Psoas muscle (tissue), 8 donors: ENCODE data around the gene FGF14. TPM values are rescaled to one million over a fixed set of nuclear protein-coding genes. Genes with fewer than 3 reads are reported as not detected.

Experiments used
- ATAC-seq, 4 donors: fragments of 200-7000 bp; cut with Tn5 transposase; one replicate each; pipeline ENCODE4 v1.9.1; 2020; ENCODE audit warnings: moderate library complexity in 3 of 4, mild to moderate bottlenecking in 2 of 4
- DNase-seq, 2 donors: peaks; one replicate each; pipeline ENCODE4 v3.0.0-alpha.2; 2020
- H3K27ac ChIP-seq: fragments of 200-600 bp; one replicate; pipeline ENCODE4 v1.8.0; 2022
- H3K27me3 ChIP-seq, 3 donors: fragments of 200-600 bp in 1 of 3; one replicate each; pipeline versions ENCODE4 v1.6.1 to v1.8.0; 2013 to 2022; ENCODE audit warnings: low read length in 2 of 3, mild to moderate bottlenecking in 2 of 3, moderate library complexity in 1 of 3; ENCODE audit not compliant: insufficient read depth in 3 of 3
- H3K36me3 ChIP-seq, 2 donors: fragments of 200-600 bp in 1 of 2; one replicate each; pipeline versions ENCODE4 v1.6.1 to v1.8.0; 2013 to 2022; ENCODE audit warnings: low read depth in 1 of 2, mild to moderate bottlenecking in 1 of 2, moderate library complexity in 1 of 2; ENCODE audit not compliant: insufficient read depth in 1 of 2
- H3K4me1 ChIP-seq: fragments of 200-600 bp; one replicate; pipeline ENCODE4 v1.8.0; 2022
- H3K4me3 ChIP-seq: fragments of 200-600 bp; one replicate; pipeline ENCODE4 v1.8.0; 2022; ENCODE audit warnings: mild to moderate bottlenecking
- H3K9me3 ChIP-seq: fragments of 200-600 bp; one replicate; pipeline ENCODE4 v1.8.0; 2022
- WGBS, 3 donors: extraction: QIAGEN DNeasy Blood & Tissue Kit; methylation state at CpG; one replicate each; pipeline versions ENCODE4 v1.1.6 to v1.1.7; 2013; 5-methylcytosine and 5-hydroxymethylcytosine counted together
- intact Hi-C, 2 donors: fragments of 100-400 bp; cut with DNase I; formaldehyde crosslinking; loops; one replicate each; pipeline versions ENCODE4 v1.11.0 to v1.14.2; 2022
- polyA plus RNA-seq, 3 donors: library from polyadenylated mRNA; stranded (reverse); fragments of 200-250 nt; gene quantifications; one replicate each; pipeline ENCODE4 v1.2.3, GENCODE V29; 2013
- total RNA-seq, 4 donors: library from RNA; stranded (reverse); fragmentation: NEBNext Ultra II Directional in 2 of 4; extraction: Animal tissue kit (Norgen Biotek cat#: 25700) in 2 of 4; gene quantifications; one replicate each; pipeline versions ENCODE4 v1.2.1 to v1.2.4, GENCODE V29; 2021 to 2023
- TF ChIP-seq, protein P1 (sequence below): fragments of 200-600 bp; IDR thresholded peaks from one replicate; pipeline ENCODE4 v1.8.0; 2022; ENCODE audit warnings: antibody characterized with exemption
- donor health status: healthy with polysubstance abuse.
- donor health status: DM: no; HTN: no; CAD: no; lungs with moderate emphysema.
- donor health status: Bipolar disorder and iron deficiency.
- donor health status: healthy.
- donor health status: DM: yes; HTN: yes; CAD: no.
- donor health status: DM: no; HTN: no; CAD: no.
- donor health status: DM: no; HTN: no; CAD: no.
- donor health status: DM: yes; HTN: yes; CAD: no.

FGF14 gene
- total and polyA plus RNA-seq, 7 donors: 0.01 to 0.05 (median 0.02) TPM; not detected in 4

- WGBS, 3 donors: 60 to 72% (median 67%) methylated on average over 4 of the region's 4 CpGs
- no peak for ATAC-seq
- H3K27me3 ChIP-seq: no peaks in the 10 kb centered on the region
These were observed 728.3 kb downstream of the FGF14 start for GRCh38 chr13:101673360-101674105.

DNA sequence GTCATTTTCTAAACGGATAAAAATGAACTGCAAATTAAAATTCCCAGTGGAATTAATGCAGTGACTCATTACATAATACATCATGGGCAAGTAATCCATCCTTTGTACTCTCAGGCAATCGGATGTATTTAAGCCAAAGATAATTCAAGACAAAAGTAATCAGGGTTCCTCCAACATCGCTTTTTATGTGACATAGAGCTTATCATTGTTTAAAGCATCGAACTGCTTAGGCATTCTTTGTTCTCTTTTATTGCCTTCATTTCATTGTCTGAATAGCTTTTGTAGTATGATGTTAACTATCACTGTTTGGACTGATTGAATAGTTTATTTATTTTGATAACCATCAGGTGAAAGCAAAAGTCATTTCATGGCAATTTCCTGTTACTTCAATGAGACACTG is 740.0 kb downstream of the FGF14 start:
- ATAC-seq: no peak
- intact Hi-C loops: no loop called here
- Histone ChIP-seq H3K9me3 (no peaks in the 10 kb centered on the region), H3K4me1 (no peaks in the 10 kb centered on the region), H3K27me3 (no peaks in the 10 kb centered on the region), H3K27ac (no peak overlapping the region), H3K36me3 (no peaks in the 10 kb centered on the region), H3K4me3 (no peak overlapping the region)
- TF ChIP-seq, protein P1, sequence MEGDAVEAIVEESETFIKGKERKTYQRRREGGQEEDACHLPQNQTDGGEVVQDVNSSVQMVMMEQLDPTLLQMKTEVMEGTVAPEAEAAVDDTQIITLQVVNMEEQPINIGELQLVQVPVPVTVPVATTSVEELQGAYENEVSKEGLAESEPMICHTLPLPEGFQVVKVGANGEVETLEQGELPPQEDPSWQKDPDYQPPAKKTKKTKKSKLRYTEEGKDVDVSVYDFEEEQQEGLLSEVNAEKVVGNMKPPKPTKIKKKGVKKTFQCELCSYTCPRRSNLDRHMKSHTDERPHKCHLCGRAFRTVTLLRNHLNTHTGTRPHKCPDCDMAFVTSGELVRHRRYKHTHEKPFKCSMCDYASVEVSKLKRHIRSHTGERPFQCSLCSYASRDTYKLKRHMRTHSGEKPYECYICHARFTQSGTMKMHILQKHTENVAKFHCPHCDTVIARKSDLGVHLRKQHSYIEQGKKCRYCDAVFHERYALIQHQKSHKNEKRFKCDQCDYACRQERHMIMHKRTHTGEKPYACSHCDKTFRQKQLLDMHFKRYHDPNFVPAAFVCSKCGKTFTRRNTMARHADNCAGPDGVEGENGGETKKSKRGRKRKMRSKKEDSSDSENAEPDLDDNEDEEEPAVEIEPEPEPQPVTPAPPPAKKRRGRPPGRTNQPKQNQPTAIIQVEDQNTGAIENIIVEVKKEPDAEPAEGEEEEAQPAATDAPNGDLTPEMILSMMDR: no peak
- no peak for DNase-seq
- 40 to 73% (median 44%) methylated on average over 4 of the region's 4 CpGs for WGBS, 3 donors

More at GRCh38 chr13:101673360-101674105, 728.3 kb downstream of the FGF14 start:
- DNase-seq: no peak
- Histone ChIP-seq H3K9me3 (no peaks in the 10 kb centered on the region), H3K4me3 (no peak overlapping the region), H3K27ac (no peak overlapping the region), H3K36me3 (no peaks in the 10 kb centered on the region), H3K4me1 (no peaks in the 10 kb centered on the region)
- intact Hi-C loops: no loop called here
- TF ChIP-seq, protein P1: no peak

Other genes with a start within 250 kb of the FGF14 start
- gene TPP2, start 194.9 kb upstream of the FGF14 start, total RNA-seq: 10 to 100 TPM; 35.2 to 45.6 (median 42.7) TPM
- 10 to 100 TPM; 22.1 to 40.3 (median 24.7) TPM for gene TPP2, start 194.9 kb upstream of the FGF14 start, polyA plus RNA-seq